ENCODE results near the gene MAP3K7.

Gene MAP3K7

DNA sequence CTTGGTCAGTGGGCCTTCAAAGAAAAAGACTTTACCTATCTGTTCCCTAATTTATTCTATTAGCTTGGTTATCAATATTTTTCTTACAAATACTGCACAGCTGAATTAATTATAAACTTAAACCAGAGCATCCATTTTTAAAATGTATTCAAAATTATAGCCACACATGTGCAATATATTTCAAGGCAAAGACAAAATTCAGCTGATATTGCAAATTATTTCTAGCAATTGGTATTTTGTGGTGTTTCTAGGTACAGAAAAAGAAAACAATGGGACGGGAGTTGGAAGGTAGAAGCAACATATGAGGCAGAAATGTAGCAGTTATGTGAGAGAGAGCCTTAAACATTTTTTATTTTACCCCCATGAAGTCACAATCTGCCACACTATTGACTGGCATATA lies 64.9 kb downstream of the MAP3K7 start:
- DNase-seq: no peak

DNA sequence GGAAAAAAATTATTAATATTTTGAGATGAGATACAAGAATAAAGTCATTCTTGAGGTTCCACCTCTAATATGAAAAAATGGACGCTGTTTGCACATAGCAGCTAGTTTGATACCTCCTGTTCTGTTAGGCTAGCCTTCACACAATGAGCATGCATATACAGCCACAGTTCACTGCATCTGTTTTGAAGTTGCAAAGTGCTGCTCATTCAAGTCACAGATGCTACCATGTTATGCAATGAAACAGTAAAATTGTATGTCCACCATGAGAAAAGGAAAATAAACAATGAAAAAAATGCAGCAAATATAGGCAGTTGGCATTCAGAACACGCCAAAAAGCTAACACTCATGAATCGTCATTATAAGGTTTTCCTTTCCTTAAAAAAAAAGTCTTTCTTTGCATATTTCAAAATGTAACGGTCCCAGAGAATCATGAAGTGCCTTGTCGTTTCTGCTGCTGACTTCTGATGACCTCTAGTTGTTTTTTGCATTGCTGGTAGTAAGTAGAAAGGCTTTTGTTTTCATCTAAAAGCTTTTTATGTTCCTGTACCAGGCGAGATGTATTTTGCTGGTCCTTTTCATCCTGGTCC lies 70.7 kb downstream of the MAP3K7 start:
- no peak for DNase-seq

DNA sequence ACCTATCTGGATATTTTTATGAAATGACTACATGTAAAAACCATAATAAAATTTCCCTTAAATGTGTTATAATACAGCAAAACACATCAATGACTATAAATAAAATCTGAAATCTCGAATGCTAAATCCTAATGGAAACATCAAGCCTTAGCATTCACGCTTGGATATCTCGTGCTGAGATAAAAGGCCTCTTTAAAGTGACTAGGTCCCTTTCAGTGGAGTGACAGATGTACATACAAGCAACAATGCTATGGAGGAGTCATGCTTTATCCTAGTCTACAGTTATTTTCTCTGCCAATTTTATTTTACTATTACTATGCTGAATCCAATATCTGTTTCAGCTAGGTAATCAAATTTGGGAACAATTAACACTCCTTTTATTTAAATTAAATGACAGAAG lies 72.4 kb downstream of the MAP3K7 start:
- no peak for DNase-seq

DNA sequence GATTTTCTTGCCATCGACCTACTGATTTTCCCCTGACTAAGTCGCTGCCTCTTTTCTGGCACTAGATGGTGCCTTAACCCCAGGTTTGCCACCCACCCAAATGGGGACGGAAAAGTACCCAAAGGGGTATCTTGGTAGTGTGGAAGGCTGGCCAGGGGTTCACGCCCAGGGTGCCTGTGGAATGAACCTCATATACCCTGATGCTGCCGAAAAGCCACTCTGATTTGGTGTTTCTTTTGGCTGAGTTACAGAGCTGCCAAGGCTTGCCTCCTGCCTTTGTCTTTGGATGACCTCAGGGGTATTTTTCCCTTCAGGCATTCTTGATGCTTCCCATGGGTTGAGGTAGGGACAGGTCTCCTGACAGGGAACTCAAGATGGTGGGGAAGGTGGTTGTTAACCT lies 78.1 kb downstream of the MAP3K7 start:
- DNase-seq: no peak

DNA sequence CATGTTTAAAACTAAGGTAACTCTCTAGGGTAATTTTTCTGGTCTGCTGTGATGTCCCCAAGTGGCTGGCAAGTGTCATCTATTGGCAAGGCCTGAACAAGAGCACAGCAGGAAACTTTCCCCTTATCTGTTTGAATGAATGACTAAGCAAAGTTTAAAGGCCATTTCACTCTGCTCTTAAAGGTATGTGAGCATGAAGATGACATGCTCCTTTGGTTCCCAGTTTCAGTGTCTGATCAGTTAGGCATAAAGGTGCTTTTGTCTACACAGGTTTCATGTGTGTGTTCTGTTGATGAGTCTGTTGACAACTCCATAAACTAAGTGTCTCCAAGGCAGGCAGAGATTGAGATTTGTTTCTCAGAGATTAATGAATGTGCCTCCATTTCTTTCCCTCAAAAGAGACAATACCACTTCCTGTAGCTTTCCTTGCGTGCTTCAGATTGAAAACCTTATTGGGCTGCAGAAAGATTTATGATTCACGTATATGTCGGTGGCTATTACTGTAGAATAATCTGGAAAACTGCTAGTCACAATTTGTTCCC lies 83.9 kb downstream of the MAP3K7 start:
- DNase-seq: no peak

DNA sequence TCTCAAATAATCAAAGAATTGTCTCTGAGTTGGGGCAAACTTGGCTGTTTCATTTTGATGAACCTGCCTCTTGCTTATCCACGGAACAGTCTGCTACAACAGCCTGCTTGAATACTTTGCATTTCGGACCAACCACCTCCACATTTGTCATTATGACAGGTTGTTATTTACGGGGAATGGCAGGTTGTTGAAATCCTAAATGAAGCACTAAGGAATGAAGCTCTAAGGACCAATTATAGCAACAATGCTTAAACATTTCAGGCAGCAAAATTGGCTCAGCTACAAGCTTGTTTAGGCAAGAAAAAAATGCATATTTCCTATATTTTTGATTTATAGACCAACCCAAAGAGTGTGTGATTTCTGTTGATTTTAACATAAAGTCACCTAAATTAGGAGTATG lies 84.5 kb downstream of the MAP3K7 start:
- DNase-seq: no peak

DNA sequence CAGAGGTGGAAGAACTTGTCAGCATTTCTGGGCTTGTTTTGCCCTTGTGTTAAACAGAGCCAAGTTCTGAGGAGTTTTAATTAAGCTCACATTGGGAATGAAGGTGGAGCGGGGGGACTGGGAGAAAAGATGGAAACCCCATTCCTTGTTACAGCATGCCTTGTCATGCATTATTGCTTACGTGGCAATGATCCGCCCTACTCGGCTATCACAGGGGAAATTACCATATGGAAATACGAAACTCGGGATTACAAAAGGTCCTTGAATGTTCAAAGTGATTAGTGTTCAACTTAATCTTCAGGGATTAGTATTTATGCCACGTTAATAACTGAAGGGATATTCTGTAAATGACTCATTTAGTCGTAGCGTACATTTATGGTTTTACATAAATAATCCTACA lies 86.4 kb downstream of the MAP3K7 start:
- no peak for DNase-seq

DNA sequence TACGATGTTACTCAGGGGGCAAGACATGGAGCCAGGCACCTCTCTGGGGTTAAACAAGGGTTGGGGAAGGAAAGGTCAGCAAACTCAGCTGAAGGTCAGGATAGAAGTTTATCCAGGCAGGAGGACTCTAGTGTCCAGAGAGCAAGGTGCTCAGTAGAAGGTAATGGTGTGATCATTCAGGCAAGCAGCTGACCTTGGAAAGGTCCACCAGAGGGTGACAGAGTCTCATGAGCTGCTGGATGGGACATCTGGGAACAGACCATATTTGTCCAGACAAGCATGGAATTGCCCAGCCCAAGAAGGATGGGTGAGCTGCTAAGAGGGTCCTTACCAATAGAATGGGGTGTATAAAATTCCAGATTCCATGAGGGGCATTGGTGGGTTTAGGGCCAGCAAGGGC lies 89.5 kb downstream of the MAP3K7 start:
- no peak for DNase-seq

DNA sequence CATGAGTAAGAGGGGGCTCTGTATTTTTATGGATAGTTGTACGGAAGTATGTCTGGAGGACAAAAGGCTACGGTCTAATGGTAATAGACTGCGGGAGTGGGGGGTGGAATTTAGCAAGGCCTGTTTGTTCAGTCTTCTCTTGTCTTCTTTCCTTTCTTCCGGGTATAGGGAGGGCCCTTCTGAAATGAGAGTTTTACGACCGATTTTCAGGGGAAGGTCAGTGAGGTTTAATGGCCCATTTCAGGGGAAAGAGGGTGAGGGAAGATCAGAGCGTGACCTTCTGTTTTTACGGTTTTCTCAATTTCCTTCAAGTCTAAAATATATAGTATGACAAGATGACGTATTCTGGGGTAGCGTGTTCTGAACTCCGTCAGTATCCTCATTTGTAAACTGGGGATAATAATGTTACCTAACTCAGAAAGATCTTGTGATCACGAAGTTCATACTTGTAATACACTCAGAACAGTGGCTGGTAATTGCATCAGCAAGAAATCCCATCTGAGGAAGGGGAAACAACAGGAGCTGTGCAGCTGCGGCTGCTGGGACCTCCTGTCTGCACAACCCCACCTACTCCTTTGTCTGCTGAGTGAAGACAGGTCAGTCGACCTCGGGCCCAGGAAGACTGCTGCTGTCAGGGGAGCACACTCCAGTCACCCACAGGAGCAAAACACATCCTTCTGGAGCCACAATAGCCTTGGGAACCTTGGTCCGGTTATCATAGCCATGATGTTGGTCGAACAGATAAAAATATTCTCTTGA lies 90.4 kb downstream of the MAP3K7 start:
- DNase-seq: no peak

DNA sequence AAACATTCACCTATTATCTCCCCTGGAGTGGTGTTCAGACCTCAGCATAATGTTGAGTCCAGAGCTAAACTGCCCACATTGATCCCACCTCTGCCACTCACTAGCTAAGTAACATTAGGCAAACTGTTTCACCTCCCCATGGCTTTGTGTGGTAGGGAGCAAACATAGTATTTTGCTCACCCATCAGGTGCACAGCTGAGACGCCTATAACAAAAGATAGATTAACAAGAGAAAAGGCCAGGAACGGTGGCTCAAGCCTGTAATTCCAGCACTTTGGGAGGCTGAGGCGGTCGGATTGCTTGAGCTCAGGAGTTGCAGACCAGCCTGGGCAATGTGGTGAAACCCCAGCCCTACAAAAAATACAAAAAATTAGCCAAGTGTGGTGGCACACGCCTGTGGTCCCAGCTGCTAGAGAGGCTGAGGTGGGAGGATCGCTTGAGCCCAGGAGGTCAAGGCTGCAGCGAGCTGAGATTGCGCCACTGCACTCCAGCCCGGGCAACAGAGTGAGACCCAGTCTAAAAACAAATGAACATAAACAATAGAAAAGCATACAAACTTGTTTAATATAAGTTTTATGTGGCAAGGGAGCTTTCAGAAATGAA lies 91.6 kb downstream of the MAP3K7 start:
- no peak for DNase-seq

DNA sequence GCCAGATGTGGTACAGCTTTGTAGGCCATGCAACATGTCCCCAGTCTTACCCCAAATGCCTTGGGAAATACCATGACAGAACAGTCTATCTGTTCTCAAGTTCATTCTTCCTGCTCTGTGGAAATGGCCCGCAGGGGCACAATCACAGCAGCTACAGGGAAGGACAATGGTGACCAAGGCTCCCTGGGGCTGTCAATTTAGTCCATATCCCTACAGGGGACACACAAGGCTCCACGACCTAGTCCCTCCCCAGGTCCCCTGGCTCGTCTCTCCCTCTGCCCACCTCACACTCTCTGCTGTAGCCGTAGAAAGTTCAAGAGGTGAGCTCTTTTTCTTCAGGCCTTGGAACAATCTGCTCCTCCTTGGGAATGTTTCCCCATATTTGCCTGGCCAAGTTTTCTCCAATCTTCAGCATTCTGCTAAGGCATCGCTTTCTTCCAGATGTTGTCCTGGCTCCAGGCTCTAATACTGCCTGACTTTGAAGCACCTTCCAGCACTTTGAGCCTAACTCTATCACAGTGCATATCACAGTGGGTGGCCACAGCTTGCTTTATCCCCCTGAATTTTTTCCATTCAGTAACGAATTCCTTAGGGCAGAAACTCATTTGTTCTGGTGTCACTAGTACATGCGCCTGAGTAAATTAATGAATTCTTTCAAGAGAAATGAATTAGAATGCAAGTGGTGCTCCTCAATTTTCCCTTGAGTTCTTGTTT lies 92.6 kb downstream of the MAP3K7 start:
- no peak for DNase-seq

DNA sequence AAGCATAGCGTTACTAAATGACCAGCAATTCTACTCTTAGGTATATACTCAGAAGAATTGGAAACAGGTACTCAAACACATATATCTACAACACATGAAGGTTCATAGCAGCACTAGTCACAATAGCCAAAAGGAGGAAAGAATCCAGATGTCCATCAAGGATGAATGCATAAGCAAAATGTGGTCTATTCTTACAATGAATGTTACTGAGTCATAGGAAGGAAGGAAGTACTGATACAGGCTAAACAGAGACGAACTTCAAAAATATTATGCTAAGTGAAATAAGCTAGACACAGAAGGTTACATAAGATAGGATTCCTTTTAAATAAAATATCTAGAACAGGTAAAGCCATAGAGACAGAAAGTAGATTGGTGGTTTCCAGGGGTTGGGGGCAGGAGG lies 93.5 kb downstream of the MAP3K7 start:
- no peak for DNase-seq

DNA sequence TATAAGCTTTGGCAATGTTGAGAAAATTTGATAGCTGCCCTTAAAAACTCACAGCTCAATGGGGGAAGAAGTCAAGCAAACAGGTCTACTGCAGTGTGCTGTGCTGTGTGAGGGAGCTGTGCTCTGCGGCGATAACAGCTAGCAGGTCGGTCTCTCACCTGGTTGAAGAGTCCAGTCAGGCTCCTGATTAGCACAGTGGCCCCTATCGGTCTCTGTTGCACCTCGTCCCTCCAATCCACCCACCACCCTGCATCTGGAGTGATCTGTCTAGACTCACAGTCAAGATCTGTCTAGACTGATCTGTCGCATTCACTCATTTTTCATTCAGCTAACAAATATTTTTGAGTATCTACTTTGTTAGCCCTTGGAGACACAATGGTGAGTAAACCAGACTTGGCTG lies 94.1 kb downstream of the MAP3K7 start:
- DNase-seq: no peak

DNA sequence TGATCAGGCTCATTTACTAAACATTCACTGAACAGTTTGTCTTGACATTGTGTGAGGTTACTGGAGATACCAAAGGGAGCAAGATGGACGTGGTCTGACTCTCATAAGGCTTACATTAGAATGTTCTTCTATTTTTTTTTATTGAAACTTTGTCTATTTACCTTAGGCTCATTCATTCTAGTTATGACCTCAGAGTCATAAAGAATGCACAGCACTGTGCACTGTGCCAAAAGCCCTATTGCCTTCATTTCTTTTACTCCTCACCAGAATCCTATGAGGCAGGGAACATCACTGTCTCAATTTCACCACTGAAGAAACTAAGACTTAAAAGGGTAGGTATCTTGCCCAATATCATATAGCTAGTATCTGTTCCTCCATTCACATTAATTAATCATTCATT lies 94.5 kb downstream of the MAP3K7 start:
- no peak for DNase-seq

DNA sequence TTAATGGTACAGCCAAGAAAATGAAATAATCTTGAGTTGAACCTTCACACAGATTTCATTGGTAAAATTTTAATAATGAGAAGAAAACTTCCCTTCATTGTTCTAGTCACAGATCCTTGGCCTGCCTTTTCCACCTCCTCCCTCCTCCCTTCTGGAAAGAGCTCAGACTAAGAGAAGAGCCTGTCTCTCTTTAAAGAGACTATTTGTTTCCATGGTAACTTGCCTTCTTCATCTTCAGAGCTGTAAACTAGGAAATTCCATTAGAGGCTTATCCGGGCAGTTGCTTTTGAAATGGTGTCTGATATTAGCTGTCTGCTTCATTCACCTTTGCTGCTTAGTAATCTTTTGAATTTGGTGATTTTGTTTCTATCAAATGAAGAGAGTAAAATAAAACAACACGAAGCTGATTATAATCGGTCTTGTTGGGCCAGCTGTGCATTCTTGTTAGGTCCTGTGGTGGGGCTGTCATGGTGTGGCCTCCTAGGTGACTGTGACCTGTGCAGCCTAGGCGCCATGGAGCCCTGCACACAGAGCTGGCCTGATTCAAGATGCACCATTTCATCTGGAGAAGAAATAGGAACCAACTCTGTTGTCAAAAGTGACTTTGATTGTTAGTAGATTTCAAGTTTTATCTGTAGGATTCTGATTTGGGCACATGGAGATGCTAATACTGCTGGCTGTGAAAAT lies 96.7 kb downstream of the MAP3K7 start:
- DNase-seq: no peak

DNA sequence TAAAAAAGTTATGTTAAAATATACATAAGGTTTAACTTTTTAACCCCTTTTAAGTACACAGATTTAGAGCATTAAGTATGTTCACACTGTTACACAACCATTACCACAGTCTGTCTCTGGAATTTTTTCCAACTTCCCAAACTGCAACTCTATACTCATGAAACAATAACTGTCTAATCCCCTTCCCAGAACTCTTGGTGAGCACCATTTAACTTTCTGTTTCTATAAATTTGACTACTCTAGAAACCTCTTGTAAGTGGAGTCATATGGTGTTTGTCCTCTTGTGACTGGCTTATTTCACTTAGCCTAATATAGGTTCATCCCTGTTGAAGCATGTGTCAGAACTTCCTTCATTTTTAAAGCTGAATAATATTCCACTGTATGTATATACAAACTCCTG lies 98.1 kb downstream of the MAP3K7 start:
- DNase-seq: no peak

DNA sequence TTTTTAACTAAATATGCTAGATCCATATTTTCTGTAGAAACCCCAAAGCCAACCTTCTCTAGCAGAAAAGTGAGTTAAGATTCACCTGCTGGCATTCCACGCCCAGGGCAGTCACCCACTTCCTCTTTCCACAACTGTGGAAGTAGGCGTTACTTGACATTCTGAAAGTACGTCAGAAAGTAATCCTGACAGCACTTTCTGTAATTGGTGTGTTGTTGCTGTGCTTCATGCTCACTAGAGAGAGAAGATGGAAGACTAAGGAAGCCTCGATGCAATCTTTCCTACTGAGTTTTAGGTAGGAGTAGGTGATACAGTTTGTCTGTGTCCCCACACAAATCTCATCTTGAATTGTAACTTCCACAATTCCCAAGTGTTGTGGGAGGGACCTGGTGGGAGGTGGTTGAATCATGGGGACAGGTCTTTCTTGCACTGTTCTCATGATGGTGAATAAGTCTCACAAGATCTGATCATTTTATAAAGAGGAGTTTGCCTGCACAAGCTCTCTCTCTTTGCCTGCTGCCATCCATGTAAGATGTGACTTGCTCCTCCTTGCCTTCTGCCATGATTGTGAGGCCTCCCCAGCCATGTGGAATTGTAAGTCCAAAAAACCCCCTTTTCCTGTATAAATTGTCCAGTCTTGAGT lies 101.1 kb downstream of the MAP3K7 start:
- DNase-seq: no peak

DNA sequence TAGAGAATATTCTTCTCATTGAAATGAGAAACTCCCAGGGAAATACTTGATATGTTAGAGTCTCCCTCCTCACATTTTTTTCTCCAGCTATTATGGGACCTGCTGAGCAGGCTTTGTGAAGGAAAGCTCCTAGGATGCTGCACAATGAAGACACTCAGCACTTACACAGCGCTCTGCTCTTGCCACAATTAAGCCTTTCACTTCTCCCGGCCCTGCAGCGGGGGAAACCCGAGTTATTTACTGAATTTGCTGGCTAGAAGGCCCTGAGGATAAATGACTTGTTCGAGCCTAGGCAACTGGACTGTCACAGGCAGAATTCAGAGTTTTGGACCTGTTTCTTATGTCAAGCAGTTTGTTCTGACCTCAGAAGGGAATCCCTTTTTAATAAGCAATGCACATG lies 102.0 kb downstream of the MAP3K7 start:
- DNase-seq: no peak

DNA sequence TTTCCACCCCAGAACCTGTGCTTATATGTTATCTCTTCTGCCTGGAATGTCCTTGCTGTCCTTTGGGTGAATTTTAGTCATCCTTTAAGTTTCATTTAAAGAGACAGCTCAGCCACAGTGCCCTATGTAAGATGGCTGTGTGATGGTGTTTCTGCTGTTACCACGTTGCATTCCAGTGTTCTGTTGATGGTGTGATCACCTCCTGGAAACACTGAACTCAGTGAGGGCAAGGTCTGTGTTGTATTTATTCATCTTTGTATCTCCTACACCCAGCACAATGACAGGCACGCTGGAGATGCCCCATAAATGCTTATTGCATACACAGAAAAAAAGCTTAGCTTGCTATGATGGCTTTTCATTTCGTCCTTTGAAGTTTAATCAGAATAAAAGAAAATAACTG lies 102.5 kb downstream of the MAP3K7 start:
- no peak for DNase-seq

DNA sequence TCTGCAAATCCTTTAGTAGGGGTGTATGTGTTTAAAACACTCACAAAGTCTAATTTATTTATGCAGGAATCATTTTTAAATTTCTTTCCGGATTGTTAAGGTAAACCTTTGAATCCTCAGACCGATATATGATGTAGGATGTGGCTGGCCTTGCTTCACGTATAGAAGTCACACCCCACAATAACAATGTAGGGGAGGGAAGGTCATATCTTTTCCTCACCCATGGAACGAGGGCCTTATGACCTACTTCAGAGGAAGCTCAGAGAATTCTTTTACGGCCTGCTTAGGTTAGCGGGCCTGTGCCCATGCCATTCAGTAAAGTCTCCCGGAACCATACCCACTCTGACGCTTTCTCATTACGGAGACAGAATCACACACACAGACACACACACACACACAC lies 102.9 kb downstream of the MAP3K7 start:
- DNase-seq: no peak

DNA sequence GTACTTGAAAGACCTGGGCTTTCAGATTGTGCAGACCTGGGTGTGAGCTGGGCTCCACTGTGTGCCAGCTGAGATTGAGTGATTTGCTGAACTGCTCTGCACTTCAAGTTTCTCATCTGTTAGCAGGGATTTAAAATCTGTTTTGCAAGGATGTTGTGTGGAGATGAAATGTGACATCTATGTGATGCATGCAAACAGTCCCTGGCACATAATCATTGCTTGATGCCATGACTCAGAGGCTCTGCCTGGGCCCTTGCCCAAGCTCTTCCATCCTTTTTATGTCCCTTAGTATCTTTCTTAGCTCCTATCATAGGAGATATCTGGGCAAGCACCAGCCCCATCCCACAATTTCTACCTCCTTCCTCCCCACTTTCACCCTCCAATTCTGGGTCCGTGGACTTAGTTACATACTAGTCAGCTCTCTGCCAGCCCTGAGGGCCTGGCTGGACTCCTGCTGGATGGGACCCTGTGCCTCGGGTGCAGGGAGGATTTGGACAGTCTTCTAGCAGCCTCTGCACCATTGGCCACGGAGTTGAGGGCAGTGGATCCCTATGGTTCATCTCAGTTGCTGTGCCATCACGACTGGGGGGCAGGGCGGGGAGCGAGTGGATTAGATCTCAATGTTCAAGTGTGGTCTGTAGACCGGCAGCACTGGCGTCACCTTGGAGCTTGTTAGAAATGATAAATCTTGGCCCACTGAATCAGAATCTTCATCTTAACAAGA lies 103.6 kb downstream of the MAP3K7 start:
- DNase-seq: no peak

DNA sequence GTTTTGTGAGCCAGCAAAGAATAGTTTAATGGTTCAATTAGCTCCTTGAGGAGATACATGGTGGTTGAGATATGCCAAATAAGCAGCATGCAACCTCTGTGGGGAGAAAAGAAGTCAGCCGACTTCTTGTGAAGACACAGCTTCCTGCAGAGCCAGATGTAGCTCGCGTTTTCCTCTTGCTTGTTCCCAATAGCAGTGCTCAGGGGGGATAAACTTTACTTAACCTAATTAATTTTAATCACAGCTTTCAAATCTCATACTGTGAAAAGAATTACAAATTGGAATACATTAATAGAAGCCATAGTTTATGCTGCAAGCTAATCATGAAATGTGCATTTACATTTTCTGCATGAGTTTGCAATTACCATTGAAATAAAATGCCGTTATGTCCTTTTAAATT lies 106.2 kb downstream of the MAP3K7 start:
- DNase-seq: no peak
